SK-N-SH treated with all-trans-retinoic acid at 6 μM for 48 hours (cell line): ENCODE results near the gene PRSS53.

Experiments used
- ATAC-seq: fragments of 200-7000 bp; cut with Tn5 transposase; 3 replicates; pipeline ENCODE4 v1.9.1; 2020; ENCODE audit warnings: mild to moderate bottlenecking, moderate library complexity
- ARNTL ChIP-seq: fragments of 450-650 bp; formaldehyde crosslinking; IDR thresholded peaks from 2 replicates; pipeline ENCODE4 v1.5.0; 2020; ENCODE audit warnings: low read depth, mild to moderate bottlenecking, moderate library complexity, borderline replicate concordance
- BACH2 ChIP-seq: fragments of 250-450 bp; sonication (Bioruptor Pico); IDR thresholded peaks from 2 replicates; pipeline ENCODE4 v1.9.0; 2021; ENCODE audit warnings: mild to moderate bottlenecking, borderline replicate concordance
- CREB5 ChIP-seq: fragments of 250-450 bp; sonication (Bioruptor Pico); IDR thresholded peaks from 2 replicates; pipeline ENCODE4 v1.5.1; 2020; ENCODE audit warnings: low read depth, mild to moderate bottlenecking, moderate library complexity
- CSDC2 ChIP-seq: fragments of 250-450 bp; sonication (Bioruptor Pico); IDR thresholded peaks from 2 replicates; pipeline ENCODE4 v1.5.0; 2020; ENCODE audit warnings: mild to moderate bottlenecking, moderate library complexity
- CSRNP3 ChIP-seq: fragments of 250-450 bp; sonication (Bioruptor Pico); IDR thresholded peaks from 2 replicates; pipeline ENCODE4 v1.5.1; 2021; ENCODE audit warnings: mild to moderate bottlenecking, moderate library complexity
- ESRRG ChIP-seq: fragments of 250-450 bp; sonication (Bioruptor Pico); IDR thresholded peaks from 2 replicates; pipeline ENCODE4 v1.6.1; 2021; ENCODE audit warnings: mild to moderate bottlenecking
- GLIS3 ChIP-seq: fragments of 250-450 bp; sonication (Bioruptor Pico); IDR thresholded peaks from 2 replicates; pipeline ENCODE4 v1.5.0; 2020; ENCODE audit warnings: mild to moderate bottlenecking, moderate library complexity
- ISL1 ChIP-seq: fragments of 250-450 bp; sonication (Bioruptor Pico); IDR thresholded peaks from 2 replicates; pipeline ENCODE4 v2.1.2; 2022; ENCODE audit warnings: mild to moderate bottlenecking, moderate library complexity
- OSR1 ChIP-seq: fragments of 250-450 bp; sonication (Bioruptor Pico); IDR thresholded peaks from 2 replicates; pipeline ENCODE4 v1.8.0; 2022; ENCODE audit warnings: moderate library complexity, mild to moderate bottlenecking, inconsistent platforms
- POU6F1 ChIP-seq: fragments of 250-450 bp; sonication (Bioruptor Pico); IDR thresholded peaks from 2 replicates; pipeline ENCODE4 v1.8.0; 2021; ENCODE audit warnings: low read depth, mild to moderate bottlenecking, moderate library complexity, borderline replicate concordance
- PPARA ChIP-seq: fragments of 250-450 bp; sonication (Bioruptor Pico); IDR thresholded peaks from 2 replicates; pipeline ENCODE4 v1.5.0; 2020; ENCODE audit warnings: mild to moderate bottlenecking, borderline replicate concordance
- SNAI2 ChIP-seq: fragments of 250-450 bp; sonication (Bioruptor Pico); IDR thresholded peaks from 2 replicates; pipeline ENCODE4 v1.5.0; 2020; ENCODE audit warnings: mild to moderate bottlenecking, moderate library complexity
- TCF4 ChIP-seq: fragments of 250-450 bp; sonication (Bioruptor Pico); IDR thresholded peaks from 2 replicates; pipeline ENCODE4 v1.8.0; 2021; ENCODE audit warnings: mild to moderate bottlenecking, moderate library complexity, borderline replicate concordance
- TOX ChIP-seq: fragments of 250-450 bp; sonication (Bioruptor Pico); IDR thresholded peaks from 2 replicates; pipeline ENCODE4 v1.8.0; 2021; ENCODE audit warnings: mild to moderate bottlenecking, moderate library complexity, borderline replicate concordance
- TSHZ2 ChIP-seq: fragments of 250-450 bp; sonication (Bioruptor Pico); IDR thresholded peaks from 2 replicates; pipeline ENCODE4 v1.5.0; 2020; ENCODE audit warnings: mild to moderate bottlenecking, moderate library complexity
- ZC3H10 ChIP-seq: fragments of 250-450 bp; sonication (Bioruptor Pico); IDR thresholded peaks from 2 replicates; pipeline ENCODE4 v1.5.1; 2021; ENCODE audit warnings: mild to moderate bottlenecking, moderate library complexity
- ZFP3 ChIP-seq: fragments of 250-450 bp; sonication (Bioruptor Pico); IDR thresholded peaks from 2 replicates; pipeline ENCODE4 v1.5.0; 2020; ENCODE audit warnings: mild to moderate bottlenecking, moderate library complexity
- ZFP30 ChIP-seq: fragments of 450-650 bp; formaldehyde crosslinking; IDR thresholded peaks from 2 replicates; pipeline ENCODE4 v1.5.0; 2022; ENCODE audit warnings: mild to moderate bottlenecking, moderate library complexity
- ZNF565 ChIP-seq: fragments of 450-650 bp; formaldehyde crosslinking; conservative IDR thresholded peaks from 2 replicates; pipeline ENCODE4 v1.5.0; 2020; ENCODE audit warnings: low read depth, mild to moderate bottlenecking, moderate library complexity
- ZNF70 ChIP-seq: fragments of 450-650 bp; formaldehyde crosslinking; IDR thresholded peaks from 2 replicates; pipeline ENCODE4 v1.5.0; 2020; ENCODE audit warnings: mild to moderate bottlenecking, moderate library complexity
- ZNF8 ChIP-seq: fragments of 450-650 bp; formaldehyde crosslinking; IDR thresholded peaks from 2 replicates; pipeline ENCODE4 v1.5.0; 2020; ENCODE audit warnings: mild to moderate bottlenecking, moderate library complexity

The PRSS53 gene

GRCh38 chr16:31089199-31089598 is 456 bp upstream of the PRSS53 start:
- ATAC-seq, result no peak
- TF ChIP-seq OSR1 (CRISPR knock-in tag), result no peak
- TF ChIP-seq ZNF565 (CRISPR knock-in tag), result no peak
- TF ChIP-seq ZNF8, result no peak
- no peak for TF ChIP-seq TOX (CRISPR knock-in tag)
- TF ChIP-seq TSHZ2, result no peak
- TF ChIP-seq CSDC2 (CRISPR knock-in tag), result no peak
- no peak for TF ChIP-seq CSRNP3
- TF ChIP-seq CREB5, result no peak
- no peak for TF ChIP-seq ESRRG (CRISPR knock-in tag)
- TF ChIP-seq ZFP3, result no peak
- no peak for TF ChIP-seq ZNF70 (CRISPR knock-in tag)
- TF ChIP-seq ARNTL (CRISPR knock-in tag), result no peak
- TF ChIP-seq TCF4 (CRISPR knock-in tag), result no peak
- no peak for TF ChIP-seq ZFP30 (CRISPR knock-in tag)

- TF ChIP-seq ARNTL (CRISPR knock-in tag) (no peak), CREB5 (no peak), PPARA (CRISPR knock-in tag) (no peak), SNAI2 (CRISPR knock-in tag) (no peak), ZNF70 (CRISPR knock-in tag) (no peak), CSRNP3 (no peak), OSR1 (CRISPR knock-in tag) (no peak), TSHZ2 (no peak), ZFP30 (CRISPR knock-in tag) (no peak), ESRRG (CRISPR knock-in tag) (no peak), ZC3H10 (CRISPR knock-in tag) (no peak), TCF4 (CRISPR knock-in tag) (no peak), GLIS3 (no peak), CSDC2 (CRISPR knock-in tag) (no peak), ISL1 (CRISPR knock-in tag) (no peak)
- no peak for ATAC-seq
Measured at GRCh38 chr16:31087971-31088370, 772 bp downstream of the PRSS53 start.

GRCh38 chr16:31087481-31087880 is 1.3 kb downstream of the PRSS53 start:
- no peak for ATAC-seq
- no peak for TF ChIP-seq ZNF565 (CRISPR knock-in tag)
- no peak for TF ChIP-seq TCF4 (CRISPR knock-in tag)
- no peak for TF ChIP-seq TOX (CRISPR knock-in tag)
- TF ChIP-seq ZNF8, result no peak
- TF ChIP-seq POU6F1 (CRISPR knock-in tag), result no peak
- TF ChIP-seq GLIS3, result no peak
- no peak for TF ChIP-seq ZNF70 (CRISPR knock-in tag)
- no peak for TF ChIP-seq ESRRG (CRISPR knock-in tag)
- TF ChIP-seq SNAI2 (CRISPR knock-in tag), result no peak
- no peak for TF ChIP-seq OSR1 (CRISPR knock-in tag)
- no peak for TF ChIP-seq BACH2 (CRISPR knock-in tag)
- TF ChIP-seq ZFP3, result no peak
- no peak for TF ChIP-seq ISL1 (CRISPR knock-in tag)
